ENCODE measurements around the gene GPR153. TPM values are rescaled to one million over a fixed set of nuclear protein-coding genes. Genes with fewer than 3 reads are reported as not detected.

GPR153 gene
- total and polyA plus RNA-seq, 2 of the 13 experiments (the other 11 are each of a cell fraction or from before 2014, with no cell fraction given), result 0.22 to 0.31 TPM

DNA sequence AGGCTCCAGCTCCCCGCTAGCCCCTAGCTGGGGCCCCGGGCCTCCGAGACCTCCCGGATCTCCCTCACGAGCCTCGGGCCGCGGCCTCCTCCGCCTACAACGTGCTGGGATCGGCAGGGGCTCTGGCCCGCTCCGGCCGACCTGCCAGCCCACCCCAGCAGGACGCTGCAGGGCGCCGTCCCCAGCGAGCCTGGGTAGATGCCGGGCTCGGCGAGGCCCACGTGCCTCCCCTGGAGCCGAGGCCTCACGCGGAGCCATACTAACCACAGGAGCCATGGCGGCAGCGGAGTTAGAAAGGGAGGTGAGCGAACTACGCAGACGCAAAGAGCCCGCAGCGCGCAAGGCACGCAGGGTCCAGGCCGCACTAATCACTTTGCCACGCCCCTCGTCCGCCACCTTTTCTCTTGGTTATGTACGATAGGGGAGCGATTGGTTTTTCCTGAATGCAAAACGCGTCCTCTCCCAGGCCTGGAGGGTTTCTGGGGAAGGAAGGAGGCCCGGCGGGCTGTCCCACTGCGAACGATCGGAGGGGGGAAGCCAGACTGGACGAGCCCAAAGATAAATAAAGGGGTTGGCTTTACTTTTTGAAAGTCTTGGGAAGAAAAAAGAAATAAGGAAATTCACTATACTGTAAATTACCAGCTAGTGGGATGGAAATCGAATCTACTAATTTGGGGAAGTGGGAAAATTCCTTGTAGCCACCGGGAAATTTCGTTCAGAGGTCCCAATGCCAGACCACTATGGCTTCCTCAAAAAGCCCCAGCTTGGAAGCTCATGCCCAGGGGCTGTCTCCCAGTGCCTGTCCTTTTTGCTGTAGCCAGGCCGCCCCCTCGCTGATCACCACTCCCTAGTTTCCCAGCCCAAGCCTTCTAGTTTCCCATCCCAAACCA lies 61.4 kb downstream of the GPR153 start, which contains the start of gene RPL22 (continued):
- TF ChIP-seq GTF2F1 (IDR thresholded peaks at IDR 0.05; ENCODE audit: low read length), result peak; percentile 67; the same call in 1 of the 2 replicates
- TF ChIP-seq ZNF549 (CRISPR knock-in tag; IDR thresholded peaks at IDR 0.05), result no peak
- TF ChIP-seq HOXD1 (CRISPR knock-in tag; IDR thresholded peaks at IDR 0.05), result no peak; the same call in 1 of the 2 replicates
- TF ChIP-seq MXD4 (CRISPR knock-in tag; IDR thresholded peaks at IDR 0.05), result peak; percentile 92
- TF ChIP-seq ZNF747 (CRISPR knock-in tag; IDR thresholded peaks at IDR 0.05; ENCODE audit: borderline replicate concordance), result no peak; the same call in 1 of the 2 replicates
- TF ChIP-seq, protein P1, sequence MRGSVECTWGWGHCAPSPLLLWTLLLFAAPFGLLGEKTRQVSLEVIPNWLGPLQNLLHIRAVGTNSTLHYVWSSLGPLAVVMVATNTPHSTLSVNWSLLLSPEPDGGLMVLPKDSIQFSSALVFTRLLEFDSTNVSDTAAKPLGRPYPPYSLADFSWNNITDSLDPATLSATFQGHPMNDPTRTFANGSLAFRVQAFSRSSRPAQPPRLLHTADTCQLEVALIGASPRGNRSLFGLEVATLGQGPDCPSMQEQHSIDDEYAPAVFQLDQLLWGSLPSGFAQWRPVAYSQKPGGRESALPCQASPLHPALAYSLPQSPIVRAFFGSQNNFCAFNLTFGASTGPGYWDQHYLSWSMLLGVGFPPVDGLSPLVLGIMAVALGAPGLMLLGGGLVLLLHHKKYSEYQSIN (CRISPR knock-in tag; IDR thresholded peaks at IDR 0.05; ENCODE audit: borderline replicate concordance), result no peak
- no peak; the same call in 1 of the 2 replicates for TF ChIP-seq FOXC1 (CRISPR knock-in tag; IDR thresholded peaks at IDR 0.05; ENCODE audit: borderline replicate concordance)
- peak; percentile 29; the same call in 1 of the 2 replicates for TF ChIP-seq TSC22D2 (CRISPR knock-in tag; IDR thresholded peaks at IDR 0.05; ENCODE audit: borderline replicate concordance)
- no peak for TF ChIP-seq ATF6 (CRISPR knock-in tag; conservative IDR thresholded peaks at IDR 0.05)
- TF ChIP-seq ZNF552 (CRISPR knock-in tag; IDR thresholded peaks at IDR 0.05; ENCODE audit: borderline replicate concordance), result peak; percentile 60
- no peak for TF ChIP-seq SP1 (IDR thresholded peaks at IDR 0.05)
- peak; percentile 99 for TF ChIP-seq SP1 (CRISPR knock-in tag; IDR thresholded peaks at IDR 0.05)
- TF ChIP-seq KLF9 (CRISPR knock-in tag; IDR thresholded peaks at IDR 0.05; ENCODE audit: low read depth), result peak; percentile 74; the same call in 1 of the 2 replicates
- peak; percentile 92 for TF ChIP-seq RBM39 (IDR thresholded peaks at IDR 0.05; ENCODE audit: low read depth, low read length, poor library complexity, severe bottlenecking)
- TF ChIP-seq MEF2D (CRISPR knock-in tag; IDR thresholded peaks at IDR 0.05), result peak; percentile 81; the same call in 1 of the 2 replicates
- peak; percentile 84 for TF ChIP-seq ZSCAN31 (CRISPR knock-in tag; IDR thresholded peaks at IDR 0.05; ENCODE audit: low read depth)
- peak; percentile 96 for TF ChIP-seq ARID4A (CRISPR knock-in tag; IDR thresholded peaks at IDR 0.05; ENCODE audit: borderline replicate concordance)
- no peak for TF ChIP-seq SIX1 (CRISPR knock-in tag; IDR thresholded peaks at IDR 0.05; ENCODE audit: borderline replicate concordance)
- TF ChIP-seq ATF4 (CRISPR knock-in tag; IDR thresholded peaks at IDR 0.05), result peak in 1 of 2 experiments; percentile 55; a peak in 1 of 4 replicates

Data from HepG2 (cell line).